Stimulated activated CD4-positive, alpha-beta T cell treated with anti-CD3 and anti-CD28 coated beads, Interleukin-15, amount 100 ng/mL, for 1 hour (primary cell): ENCODE results near the gene OR2M7.
"Not testable (repeated sequence)": the region's sequence is repeated elsewhere in the genome, so short reads cannot be mapped to it uniquely, and the experiment has no call there.

Experiments
- DNase-seq, 2 donors: peaks; one replicate each; pipeline ENCODE4 v3.0.0-alpha.2; 2020; ENCODE audit warnings: low read depth in 1 of 2, low spot score in 1 of 2

The OR2M7 gene, protein sequence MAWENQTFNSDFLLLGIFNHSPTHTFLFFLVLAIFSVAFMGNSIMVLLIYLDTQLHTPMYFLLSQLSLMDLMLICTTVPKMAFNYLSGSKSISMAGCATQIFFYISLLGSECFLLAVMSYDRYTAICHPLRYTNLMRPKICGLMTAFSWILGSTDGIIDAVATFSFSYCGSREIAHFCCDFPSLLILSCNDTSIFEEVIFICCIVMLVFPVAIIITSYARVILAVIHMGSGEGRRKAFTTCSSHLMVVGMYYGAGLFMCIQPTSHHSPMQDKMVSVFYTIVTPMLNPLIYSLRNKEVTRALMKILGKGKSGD

DNA sequence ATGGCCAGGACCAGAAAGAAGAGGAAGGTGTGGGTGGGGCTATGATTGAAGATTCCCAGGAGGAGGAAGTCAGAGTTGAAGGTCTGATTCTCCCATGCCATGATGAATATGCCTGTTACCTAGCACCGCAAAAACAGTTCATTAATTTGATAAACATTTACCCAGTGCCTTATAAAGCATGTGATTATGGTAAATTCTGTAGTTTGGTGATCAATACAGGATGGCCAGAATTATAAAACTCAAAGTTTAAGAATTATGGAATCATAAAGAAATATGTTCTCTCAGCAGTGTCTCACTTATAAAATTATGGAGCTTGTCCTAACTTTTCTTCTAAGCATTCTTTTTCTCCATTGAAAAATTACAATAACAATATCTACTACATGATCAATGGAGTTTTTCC is at the start of gene OR2M7:
OR2M7 (minus strand) TSS at position 101 of the 400 bp plus-strand sequence; CDS start at position 101, 0 bp downstream.
- DNase-seq, result no peak

DNA sequence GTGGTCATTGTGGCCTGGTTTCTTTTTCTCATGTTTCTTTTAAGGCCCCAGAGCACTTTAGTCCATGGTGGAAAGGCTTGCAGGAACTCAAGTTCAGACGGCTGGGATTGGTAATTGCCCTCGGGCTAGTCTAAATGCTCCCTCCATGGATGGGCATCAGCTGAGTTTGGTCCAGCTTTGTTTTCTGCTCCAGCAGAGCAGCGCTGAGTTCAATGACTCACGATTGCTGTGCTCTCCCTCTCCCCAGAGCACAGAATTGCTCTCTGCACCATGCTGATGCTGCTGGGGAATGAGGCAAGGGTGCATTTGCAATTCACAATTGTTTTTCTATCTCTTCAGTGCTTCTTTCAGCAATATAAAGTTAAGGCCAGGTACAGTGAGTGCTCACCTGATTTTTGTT is 49.4 kb upstream of the OR2M7 start:
- DNase-seq, result no peak

DNA sequence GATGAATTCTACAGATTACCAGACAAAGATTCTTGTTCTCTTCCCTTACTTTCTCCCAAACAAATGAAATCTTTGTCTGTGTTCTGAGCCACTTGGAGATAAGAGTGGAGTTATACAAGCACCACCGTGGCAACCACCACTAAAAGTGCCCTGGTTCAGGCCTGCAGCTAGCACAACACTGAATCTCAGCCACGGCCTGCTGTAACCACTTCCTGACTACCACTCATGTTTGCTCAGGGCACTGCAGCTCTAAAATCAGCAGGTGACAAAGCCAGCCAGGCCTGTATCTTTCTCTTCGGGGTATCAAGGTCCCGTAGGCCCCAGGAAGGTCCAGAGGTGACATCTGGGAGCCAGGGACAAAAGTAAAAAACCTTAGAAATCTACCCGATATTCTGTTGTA is 48.0 kb upstream of the OR2M7 start:
- DNase-seq, result no peak

DNA sequence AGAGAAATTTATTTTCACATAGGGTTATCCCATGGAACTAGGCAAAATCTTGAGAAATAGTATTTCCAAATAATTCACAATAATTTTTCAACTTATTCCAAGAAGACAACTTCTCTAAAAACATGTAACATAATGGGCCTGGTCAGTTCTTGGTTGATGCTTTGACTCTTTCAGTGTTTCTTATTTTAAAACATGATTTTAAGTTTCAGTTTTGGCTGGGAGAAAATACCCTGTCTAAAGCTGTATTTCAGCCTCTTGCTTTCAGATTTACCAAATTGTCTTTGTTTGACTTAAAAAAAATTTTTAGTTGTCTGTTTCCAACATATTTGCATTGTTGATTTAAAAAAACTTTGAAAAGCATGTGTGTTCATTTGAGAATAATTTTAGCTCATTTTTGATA is 42.2 kb upstream of the OR2M7 start:
- DNase-seq, result no peak

DNA sequence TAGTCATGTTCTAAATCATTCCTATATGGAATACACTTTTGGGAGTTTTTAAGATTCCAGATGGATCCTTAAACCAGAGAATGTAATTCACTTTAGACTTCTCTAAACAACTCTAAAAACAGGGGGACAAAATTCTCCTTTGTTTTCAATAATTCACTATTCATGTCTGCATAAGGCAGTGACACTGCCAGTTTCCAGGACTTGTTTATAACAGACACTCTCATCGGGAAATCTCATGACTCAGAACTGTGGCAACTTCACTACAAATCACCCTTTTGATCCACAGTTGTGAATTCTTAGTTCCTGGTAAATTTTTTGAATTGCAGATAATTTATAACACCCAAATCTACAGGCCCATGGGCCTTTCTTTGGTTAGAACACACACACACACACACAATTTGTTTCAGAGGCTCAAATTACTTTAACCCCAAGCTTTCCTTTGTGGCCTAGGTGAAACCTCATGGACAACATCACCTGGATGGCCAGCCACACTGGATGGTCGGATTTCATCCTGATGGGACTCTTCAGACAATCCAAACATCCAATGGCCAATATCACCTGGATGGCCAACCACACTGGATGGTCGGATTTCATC is 36.9 kb upstream of the OR2M7 start, which contains the start of gene OR2T4:
OR2T4 (plus strand) TSS at position 545 of the 595 bp plus-strand sequence; CDS start at position 545, 0 bp downstream.
- DNase-seq, result no peak

DNA sequence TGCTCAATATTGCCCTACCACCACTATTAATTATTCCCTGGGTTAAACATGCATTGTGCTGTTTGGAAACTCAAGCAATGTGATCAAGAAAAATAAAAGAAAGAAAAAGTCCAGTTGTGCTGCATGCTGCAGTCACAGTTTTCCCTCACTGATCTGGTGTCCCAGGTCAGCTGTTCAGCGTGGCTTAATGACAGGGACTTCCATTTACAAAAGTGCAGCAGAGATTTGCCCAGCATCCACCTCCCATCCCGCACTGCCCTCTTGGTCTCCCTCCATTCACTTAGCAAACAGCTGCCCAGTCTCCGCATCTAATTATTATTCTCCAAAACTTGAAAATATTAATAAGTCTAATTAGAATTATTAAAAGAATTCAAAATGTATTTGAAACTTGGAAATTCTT is 35.0 kb upstream of the OR2M7 start:
- no peak for DNase-seq

DNA sequence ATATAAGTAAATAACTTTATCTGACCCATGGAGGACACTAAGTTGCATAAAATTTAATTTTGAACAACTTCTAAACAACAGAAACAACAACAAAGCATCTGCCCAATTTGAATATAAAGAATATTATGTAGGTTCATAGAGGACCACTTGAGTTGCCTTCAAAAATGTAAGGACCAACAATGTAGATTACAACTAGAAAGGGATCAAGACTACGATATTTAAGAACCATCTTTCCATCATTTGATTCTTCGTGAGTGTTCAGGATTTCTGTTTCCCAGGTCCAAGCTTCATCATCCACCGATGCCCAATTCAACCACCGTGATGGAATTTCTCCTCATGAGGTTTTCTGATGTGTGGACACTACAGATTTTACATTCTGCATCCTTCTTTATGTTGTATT is 24.1 kb upstream of the OR2M7 start, which contains the start of gene OR14C36:
OR14C36 (plus strand) TSS at position 301 of the 400 bp plus-strand sequence; CDS start at position 301, 0 bp downstream.
- no peak for DNase-seq

DNA sequence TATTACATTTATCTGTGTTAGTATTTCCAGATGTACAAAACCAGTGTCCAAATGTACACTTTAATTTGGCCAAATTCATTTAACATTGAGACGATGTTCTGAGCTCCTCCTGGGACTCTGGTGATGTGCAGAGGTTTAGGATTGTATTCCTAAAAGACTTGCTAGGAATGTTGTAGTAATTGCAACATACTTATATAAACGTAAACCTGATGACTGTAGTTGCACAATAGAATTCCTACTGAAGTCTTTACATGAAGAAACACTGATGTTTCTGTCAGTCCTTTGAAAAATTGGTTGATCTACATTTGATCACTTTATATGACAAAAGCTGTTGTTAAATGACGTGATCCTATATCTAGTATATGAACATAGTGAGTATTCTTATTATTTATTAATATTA is 19.1 kb upstream of the OR2M7 start:
- DNase-seq, result no peak

DNA sequence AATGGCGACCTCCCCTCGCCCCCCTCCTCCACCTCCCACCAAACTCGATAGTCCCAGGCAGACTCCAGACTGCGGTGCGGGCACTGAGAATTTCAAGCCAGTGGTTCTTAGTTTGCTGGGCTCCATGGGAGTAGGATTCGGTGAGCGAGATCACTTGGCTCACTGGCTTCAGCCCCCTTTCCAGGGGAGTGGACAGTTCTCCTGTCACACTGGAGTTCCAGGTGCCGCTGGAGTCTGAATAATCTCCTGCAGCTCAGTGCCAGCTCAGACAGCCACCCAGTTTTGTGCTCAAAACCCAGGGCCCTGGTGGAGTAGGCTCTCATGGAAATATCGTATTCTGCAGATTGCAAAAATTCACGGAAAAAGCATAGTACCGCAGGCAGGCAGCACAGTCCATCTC is 7.6 kb downstream of the OR2M7 start:
- DNase-seq, result no peak

DNA sequence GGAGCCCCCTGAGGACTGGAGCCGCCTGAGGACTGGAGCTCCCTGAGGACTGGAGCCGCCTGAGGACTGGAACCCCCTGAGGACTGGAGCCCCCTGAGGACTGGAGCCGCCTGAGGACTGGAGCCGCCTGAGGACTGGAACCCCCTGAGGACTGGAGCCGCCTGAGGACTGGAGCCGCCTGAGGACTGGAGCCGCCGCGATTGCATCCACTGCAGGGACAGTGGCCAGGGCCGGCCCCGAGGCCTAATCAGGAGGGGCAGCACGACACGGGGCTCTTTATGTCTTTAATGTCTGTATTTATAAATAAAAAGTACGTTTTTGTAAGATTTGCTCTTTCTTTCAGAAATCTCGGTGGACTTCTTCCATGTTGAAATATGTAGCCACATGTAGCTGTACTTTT is 17.6 kb downstream of the OR2M7 start:
- DNase-seq, result not testable (repeated sequence)

DNA sequence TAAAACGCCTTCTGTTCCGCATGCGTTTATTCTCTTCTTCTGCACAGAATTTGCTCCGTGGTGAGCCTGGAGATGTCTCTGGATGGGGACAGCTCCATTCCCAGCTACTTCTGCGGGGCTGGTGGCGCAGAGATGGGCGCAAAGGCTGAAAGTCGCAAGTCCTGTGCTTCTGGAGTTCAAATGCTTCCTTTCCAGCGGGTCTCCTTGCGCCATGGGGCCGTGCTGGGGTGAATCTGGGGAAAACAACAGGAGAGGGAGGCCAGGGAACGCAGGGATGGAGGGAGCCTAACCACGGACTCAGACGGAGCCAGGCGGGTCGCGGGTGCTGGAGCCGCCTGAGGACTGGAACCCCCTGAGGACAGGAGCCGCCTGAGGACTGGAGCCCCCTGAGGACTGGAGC is 18.3 kb downstream of the OR2M7 start:
- no peak for DNase-seq

DNA sequence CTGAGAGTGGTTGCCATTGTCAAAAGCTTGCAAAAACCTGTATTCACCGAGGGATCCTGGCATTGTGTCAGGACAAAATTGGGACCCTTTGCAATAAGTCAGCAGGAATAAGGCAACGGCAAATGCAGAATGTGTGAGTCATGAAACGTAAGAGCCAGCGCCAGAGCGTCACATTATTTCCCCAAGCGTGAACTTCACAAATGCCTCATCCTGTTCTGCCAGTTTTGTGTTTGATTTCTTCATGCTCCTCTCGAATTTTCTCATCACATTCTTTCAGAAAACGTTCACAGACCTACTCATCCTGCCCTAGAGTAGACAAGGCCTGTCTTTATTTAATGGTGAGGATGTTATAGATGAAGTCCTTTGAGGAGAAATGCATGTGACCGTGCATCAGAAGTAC is 18.7 kb downstream of the OR2M7 start:
- DNase-seq, result not testable (repeated sequence)

DNA sequence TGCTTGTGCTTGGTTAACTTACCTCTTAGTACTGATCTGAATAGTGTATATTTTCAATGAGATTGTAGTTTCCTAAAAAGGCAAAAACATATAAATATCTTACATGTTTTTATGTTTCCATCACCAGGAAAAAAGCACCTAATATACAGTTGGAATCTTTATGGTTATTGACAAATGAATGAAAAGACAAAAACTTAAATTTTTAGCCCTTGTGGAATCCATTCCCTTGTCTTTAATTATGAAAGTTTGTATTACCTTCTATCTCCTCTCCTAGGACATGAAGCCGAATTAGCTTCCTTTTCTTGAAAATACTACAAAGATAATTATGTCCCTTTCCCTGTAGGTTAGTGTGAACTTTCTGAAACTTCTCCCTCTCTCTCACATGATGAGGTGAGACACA is 21.0 kb downstream of the OR2M7 start, which contains the start of gene OR2T12:
OR2T12 (minus strand) TSS at position 101 of the 400 bp plus-strand sequence. CDS start 7,846 bp downstream, outside the sequence.
- no peak for DNase-seq

DNA sequence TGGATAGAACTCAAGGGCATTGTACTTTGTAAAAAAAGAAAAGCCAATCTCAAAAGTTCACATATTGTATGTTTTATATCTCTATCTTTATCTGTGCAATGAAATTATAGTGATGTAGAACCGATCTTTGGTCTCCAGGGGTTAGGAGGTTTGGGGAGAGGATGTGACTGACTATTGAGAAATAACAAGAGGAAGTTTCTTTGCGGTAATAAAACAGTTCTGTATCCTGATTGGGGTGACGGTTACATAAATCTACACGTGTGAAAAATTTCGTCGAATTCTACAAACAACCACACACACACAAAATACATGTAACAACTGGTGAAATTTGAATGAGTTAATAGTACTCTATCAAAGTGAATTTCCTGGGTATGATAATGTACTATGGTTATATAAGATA is 36.0 kb downstream of the OR2M7 start:
- DNase-seq, result no peak

DNA sequence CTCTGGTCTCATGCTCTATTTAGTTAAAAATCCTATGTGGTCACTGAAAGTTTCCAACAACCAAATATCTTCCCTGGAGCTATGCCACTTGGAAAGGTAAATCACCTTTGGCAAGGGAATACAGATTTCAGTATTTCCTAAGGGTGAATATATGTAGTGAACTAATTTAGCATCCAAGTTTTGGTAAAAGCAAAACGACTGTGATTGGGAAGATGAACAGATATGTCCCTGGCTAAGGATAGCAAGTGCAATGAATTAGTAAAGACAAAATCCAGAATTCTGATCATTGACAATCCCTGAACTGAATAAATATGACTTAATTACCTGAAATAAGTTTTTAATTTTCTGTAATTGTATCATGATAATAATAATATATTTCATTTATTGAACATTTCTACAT is 46.5 kb downstream of the OR2M7 start, which contains the start of gene OR2T33:
OR2T33 (minus strand) TSS at position 101 of the 400 bp plus-strand sequence. CDS start 4,162 bp downstream, outside the sequence.
- DNase-seq, result no peak
